Upper lobe of left lung (tissue), 4 donors: ENCODE data around the gene DLD.

ENCODE experiments used
- EP300 ChIP-seq, 4 donors: sonication (generic); formaldehyde crosslinking; IDR thresholded peaks; one replicate each; pipeline ENCODE4 v1.5.1; 2017; ENCODE audit warnings: antibody characterized with exemption in 4 of 4, control low read depth in 2 of 4
- POLR2A ChIP-seq, 4 donors: fragments of 450-650 bp; IDR thresholded peaks; one replicate each; pipeline ENCODE4 v1.5.1; 2016 to 2017; ENCODE audit warnings: antibody characterized with exemption in 4 of 4, mild to moderate bottlenecking in 2 of 4
- POLR2AphosphoS5 ChIP-seq, 2 donors: sonication (generic); formaldehyde crosslinking; IDR thresholded peaks; one replicate each; pipeline ENCODE4 v1.5.1; 2017; ENCODE audit warnings: antibody characterized with exemption in 2 of 2
- TF ChIP-seq, protein P1 (sequence below), 6 experiments: fragments of 450-650 bp in 4 of 6; fragments of 200-600 bp in 2 of 6; sonication (generic) in 2 of 6; IDR thresholded peaks; one replicate each; pipeline ENCODE4 v1.5.1; 2016 to 2019; ENCODE audit warnings: antibody characterized with exemption in 6 of 6

DNA sequence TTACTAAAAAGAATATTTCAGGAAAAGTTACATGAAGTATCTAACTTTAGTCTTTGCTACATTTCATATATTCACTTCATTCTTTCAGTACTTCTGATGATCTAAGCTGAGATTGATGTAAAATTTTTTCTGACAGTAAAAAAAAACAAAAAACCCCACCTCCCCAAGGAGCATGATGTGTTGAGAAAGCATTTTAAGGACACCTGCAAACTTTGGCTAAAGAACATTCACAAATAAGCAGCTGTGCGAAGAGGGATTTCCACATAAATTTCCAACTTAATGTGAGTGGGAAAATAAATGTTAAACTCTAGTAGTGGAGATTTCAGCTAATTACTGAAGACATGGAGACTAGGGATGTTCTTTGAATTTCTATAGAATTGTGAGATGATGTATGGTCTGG, 35.5 kb downstream of the DLD start:
- TF ChIP-seq POLR2A (IDR thresholded peaks at IDR 0.05) (no peak), POLR2AphosphoS5 (IDR thresholded peaks at IDR 0.05) (no peak), EP300 (IDR thresholded peaks at IDR 0.05) (no peak)
- TF ChIP-seq, protein P1, sequence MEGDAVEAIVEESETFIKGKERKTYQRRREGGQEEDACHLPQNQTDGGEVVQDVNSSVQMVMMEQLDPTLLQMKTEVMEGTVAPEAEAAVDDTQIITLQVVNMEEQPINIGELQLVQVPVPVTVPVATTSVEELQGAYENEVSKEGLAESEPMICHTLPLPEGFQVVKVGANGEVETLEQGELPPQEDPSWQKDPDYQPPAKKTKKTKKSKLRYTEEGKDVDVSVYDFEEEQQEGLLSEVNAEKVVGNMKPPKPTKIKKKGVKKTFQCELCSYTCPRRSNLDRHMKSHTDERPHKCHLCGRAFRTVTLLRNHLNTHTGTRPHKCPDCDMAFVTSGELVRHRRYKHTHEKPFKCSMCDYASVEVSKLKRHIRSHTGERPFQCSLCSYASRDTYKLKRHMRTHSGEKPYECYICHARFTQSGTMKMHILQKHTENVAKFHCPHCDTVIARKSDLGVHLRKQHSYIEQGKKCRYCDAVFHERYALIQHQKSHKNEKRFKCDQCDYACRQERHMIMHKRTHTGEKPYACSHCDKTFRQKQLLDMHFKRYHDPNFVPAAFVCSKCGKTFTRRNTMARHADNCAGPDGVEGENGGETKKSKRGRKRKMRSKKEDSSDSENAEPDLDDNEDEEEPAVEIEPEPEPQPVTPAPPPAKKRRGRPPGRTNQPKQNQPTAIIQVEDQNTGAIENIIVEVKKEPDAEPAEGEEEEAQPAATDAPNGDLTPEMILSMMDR (IDR thresholded peaks at IDR 0.05): no peak
